ENCODE data around the gene KCNN3. TPM values are rescaled to one million over a fixed set of nuclear protein-coding genes. Genes with fewer than 3 reads are reported as not detected.

Gene KCNN3
- total and polyA plus RNA-seq, 8 donors, result 1.9 to 3.1 (median 2.3) TPM

GRCh38 chr1:154760469-154760933, 109.6 kb downstream of the KCNN3 start:
- H3K27ac ChIP-seq, result no peak overlapping the region
- DNase-seq, result peak; percentile 35 to 95 (median 64)
- intact Hi-C loops (cut with DNase I), result no loop called here

DNA sequence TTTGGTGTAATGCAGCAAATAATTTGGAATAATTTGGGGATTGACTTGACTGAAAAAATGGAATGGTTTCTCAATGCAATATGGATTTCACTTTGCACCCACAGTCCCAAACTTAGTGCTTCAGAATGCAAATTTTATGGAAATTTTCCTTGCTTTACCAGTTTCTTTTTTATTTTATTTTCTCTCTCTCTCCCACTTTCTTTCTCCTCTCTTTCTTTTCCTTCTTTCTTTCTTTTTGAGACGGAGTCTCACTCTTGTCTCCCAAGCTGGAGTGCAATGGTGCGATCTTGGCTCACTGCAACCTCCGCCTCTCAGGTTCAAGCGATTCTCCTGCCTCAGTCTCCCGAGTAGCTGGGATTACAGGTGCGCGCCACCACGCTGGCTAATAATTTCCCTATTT, 110.3 kb downstream of the KCNN3 start:
- Histone ChIP-seq H3K4me1 (peaks cover 2 to 16% of the 10 kb centered on the region in 2 donors), H3K27ac (no peak overlapping the region), H3K9me3 (no peaks in the 10 kb centered on the region), H3K36me3 (no peaks in the 10 kb centered on the region), H3K27me3 (peaks cover 6 to 61% of the 10 kb centered on the region in 2 donors), H3K4me3 (no peak overlapping the region)
- intact Hi-C loops (cut with DNase I), result no loop called here
- DNase-seq (no peak), ATAC-seq (no peak)
- TF ChIP-seq, protein P1, sequence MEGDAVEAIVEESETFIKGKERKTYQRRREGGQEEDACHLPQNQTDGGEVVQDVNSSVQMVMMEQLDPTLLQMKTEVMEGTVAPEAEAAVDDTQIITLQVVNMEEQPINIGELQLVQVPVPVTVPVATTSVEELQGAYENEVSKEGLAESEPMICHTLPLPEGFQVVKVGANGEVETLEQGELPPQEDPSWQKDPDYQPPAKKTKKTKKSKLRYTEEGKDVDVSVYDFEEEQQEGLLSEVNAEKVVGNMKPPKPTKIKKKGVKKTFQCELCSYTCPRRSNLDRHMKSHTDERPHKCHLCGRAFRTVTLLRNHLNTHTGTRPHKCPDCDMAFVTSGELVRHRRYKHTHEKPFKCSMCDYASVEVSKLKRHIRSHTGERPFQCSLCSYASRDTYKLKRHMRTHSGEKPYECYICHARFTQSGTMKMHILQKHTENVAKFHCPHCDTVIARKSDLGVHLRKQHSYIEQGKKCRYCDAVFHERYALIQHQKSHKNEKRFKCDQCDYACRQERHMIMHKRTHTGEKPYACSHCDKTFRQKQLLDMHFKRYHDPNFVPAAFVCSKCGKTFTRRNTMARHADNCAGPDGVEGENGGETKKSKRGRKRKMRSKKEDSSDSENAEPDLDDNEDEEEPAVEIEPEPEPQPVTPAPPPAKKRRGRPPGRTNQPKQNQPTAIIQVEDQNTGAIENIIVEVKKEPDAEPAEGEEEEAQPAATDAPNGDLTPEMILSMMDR (IDR thresholded peaks at IDR 0.05), result no peak

More at GRCh38 chr1:154760469-154760933, 109.6 kb downstream of the KCNN3 start:
- Histone ChIP-seq H3K9me3 (no peaks in the 10 kb centered on the region), H3K4me3 (peak overlapping the region; percentile 18 to 30), H3K27me3 (peaks cover 6 to 65% of the 10 kb centered on the region in 2 donors), H3K4me1 (peaks cover 2 to 16% of the 10 kb centered on the region in 2 donors), H3K36me3 (no peaks in the 10 kb centered on the region)
- ATAC-seq, result peak; percentile 96
- TF ChIP-seq, protein P1 (IDR thresholded peaks at IDR 0.05), result peak; percentile 55 to 76

DNA sequence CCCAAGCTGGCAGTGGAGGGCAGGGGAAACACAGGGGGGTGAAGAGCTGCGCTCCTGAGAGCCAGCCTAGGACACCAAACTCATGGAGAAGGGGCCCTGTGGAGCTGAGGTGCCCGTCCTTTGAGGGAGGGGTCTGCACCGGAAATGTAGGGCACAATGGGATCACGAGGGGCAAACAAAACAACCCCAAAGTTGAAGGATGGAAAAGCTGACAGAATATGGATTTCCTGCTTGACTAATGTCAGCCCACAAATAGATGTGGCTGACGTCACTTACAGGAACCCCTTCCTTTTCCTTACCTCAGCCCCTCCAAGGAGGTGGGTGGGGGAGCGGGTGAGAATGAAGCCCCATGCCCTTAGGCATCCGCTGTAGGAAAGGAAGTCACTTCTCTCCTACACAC, 110.9 kb downstream of the KCNN3 start:
- TF ChIP-seq, protein P1 (IDR thresholded peaks at IDR 0.05), result no peak
- H3K4me1 ChIP-seq, result peaks cover 2 to 16% of the 10 kb centered on the region in 2 donors
- DNase-seq (no peak), ATAC-seq (no peak)
- peaks cover 6 to 55% of the 10 kb centered on the region in 2 donors for H3K27me3 ChIP-seq
- no peaks in the 10 kb centered on the region for H3K9me3 ChIP-seq
- no peak overlapping the region for H3K4me3 ChIP-seq
- peak overlapping the region in 1 of 2 donors; percentile 58 for H3K27ac ChIP-seq
- intact Hi-C loops (cut with DNase I), result no loop called here
- no peaks in the 10 kb centered on the region for H3K36me3 ChIP-seq

DNA sequence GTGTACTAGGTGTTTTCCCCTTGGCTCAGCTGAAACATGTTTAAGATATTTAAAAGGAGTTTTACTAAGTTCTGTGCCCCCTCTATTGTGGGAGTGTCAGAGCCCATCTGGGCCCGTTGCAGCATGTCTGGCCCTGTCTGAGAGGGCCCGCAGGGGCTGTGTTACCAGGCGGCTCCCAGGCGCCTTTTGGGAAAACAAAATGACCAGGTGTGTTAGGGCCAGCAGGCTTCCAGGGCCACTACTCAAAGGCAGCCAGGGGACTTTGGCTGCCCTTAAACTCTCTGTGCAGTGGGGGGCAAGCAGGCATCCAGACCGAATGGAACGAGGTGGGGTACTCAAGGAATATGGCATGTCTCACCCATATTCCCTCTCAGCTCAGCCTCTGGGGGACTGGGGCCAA, 111.7 kb downstream of the KCNN3 start:
- Histone ChIP-seq H3K4me3 (no peak overlapping the region), H3K27me3 (peaks cover 5 to 46% of the 10 kb centered on the region in 2 donors), H3K27ac (no peak overlapping the region), H3K4me1 (peaks cover 2 to 16% of the 10 kb centered on the region in 2 donors), H3K9me3 (no peaks in the 10 kb centered on the region), H3K36me3 (no peaks in the 10 kb centered on the region)
- intact Hi-C loops (cut with DNase I), result no loop called here
- TF ChIP-seq, protein P1 (IDR thresholded peaks at IDR 0.05), result no peak
- DNase-seq (no peak), ATAC-seq (no peak)

DNA sequence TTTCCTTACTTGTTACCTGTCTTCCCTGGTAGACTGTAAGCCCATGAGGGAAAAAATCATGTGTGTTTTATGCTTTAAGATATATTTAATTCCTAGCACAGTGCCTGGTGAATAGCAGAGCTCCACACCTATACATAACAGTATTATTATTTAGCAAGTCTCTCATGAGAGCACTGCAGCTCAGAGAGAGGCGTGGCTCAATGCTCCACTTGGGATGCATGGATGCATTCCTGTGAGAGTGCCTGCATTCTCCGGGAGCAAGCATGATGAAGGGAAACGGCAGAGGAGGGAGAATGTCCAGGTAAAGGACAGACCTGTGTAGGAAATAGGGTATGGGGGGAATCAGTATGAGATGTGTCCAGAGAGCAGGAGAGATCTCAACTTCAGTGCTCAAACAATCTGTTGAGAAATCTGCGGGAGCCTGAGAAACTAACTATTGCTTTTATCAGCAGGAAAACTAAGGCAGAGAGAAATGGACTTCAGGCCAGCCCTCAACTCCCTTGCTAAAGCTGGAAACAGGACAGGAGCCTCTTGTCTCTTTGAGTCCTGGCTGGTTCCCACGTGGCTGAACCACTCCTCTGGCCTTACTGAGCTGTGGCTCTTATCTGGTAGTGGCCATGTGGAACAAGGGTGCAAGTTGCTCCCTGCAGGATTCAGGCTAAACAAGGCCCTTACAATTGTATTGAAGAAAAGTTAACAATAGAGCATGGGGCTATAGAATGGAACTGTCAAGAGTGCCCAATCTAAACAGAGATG, 113.1 kb downstream of the KCNN3 start:
- peak; percentile 36 for ATAC-seq

More for the DNA sequence above, 113.1 kb downstream of the KCNN3 start:
- H3K9me3 ChIP-seq, result no peaks in the 10 kb centered on the region
- no peak overlapping the region for H3K4me3 ChIP-seq
- no peak overlapping the region for H3K27ac ChIP-seq
- peaks cover 1 to 32% of the 10 kb centered on the region in 2 donors for H3K27me3 ChIP-seq
- TF ChIP-seq, protein P1 (IDR thresholded peaks at IDR 0.05), result no peak
- intact Hi-C loops (cut with DNase I), result no loop called here
- peaks cover 2 to 16% of the 10 kb centered on the region in 2 donors for H3K4me1 ChIP-seq
- DNase-seq, result no peak
- H3K36me3 ChIP-seq, result no peaks in the 10 kb centered on the region

Measured in left lung (tissue), 10 donors.